HT1080 (cell line): ENCODE data around the gene RBM8A. TPM values are rescaled to one million over a fixed set of nuclear protein-coding genes. Genes with fewer than 3 reads are reported as not detected.

Experiments used
- DNase-seq: peaks from one replicate; pipeline ENCODE4 v3.0.0-alpha.2; 2015; ENCODE audit warnings: low read depth
- total RNA-seq: library from RNA; depleted of rRNA; stranded (reverse); fragments of >200 nt; shearing (Covaris generic); gene quantifications from 2 replicates; pipeline ENCODE4 v1.2.3, GENCODE V29; 2014

Gene RBM8A
- total RNA-seq, 1 experiment from 2014 or later = 174 TPM

DNA sequence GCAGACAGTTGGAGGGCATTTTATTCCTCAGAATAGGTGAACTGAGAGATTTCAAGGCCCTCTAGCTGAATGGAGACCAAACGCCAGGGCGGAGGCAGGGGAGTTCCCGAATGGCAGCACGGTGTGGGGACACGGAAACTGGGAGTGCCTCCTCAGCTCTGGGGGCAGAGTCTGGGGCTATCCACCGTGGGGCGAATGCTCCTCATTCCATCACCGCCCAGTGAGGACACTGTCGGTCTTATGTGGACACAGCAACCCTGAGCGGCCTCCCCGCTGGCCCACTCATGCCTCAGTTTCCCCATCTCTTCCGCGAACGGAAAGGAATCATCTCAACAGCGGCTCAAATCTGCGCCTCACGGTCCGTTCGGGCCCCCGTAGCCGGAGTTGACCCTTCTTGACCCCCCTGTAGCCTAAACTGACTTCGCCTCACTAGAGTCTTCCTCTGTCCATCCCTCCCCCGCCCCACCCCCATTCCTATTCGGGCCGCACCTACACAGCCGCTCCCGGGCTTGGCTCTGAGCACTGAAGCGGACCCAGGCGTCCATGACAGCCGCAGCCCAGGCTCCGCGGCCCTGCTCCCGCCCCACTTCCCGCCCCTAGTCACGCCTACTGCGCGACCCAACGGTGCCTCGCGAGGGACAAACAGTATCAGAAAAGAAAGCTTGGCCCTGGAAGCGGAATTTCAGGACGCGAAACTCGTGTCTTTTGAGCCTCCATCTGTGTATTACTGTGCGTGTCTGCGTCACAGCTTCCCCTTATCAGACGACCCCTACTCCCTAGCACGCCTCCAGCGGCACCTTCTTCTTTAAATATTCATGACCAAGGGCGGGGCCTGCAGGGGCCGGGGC lies 8.9 kb downstream of the RBM8A start, which contains the start of gene PEX11B:
Gene PEX11B (minus strand): TSS at position 574 of the 848 bp plus-strand sequence. CDS start 29 bp downstream, at position 545.
- peak; percentile 84 for DNase-seq

- DNase-seq = no peak
Observed at GRCh38 chr1:145917595-145917994, 9.7 kb downstream of the RBM8A start.

GRCh38 chr1:145916745-145917144 lies 10.5 kb downstream of the RBM8A start:
- peak; percentile 21 for DNase-seq

DNA sequence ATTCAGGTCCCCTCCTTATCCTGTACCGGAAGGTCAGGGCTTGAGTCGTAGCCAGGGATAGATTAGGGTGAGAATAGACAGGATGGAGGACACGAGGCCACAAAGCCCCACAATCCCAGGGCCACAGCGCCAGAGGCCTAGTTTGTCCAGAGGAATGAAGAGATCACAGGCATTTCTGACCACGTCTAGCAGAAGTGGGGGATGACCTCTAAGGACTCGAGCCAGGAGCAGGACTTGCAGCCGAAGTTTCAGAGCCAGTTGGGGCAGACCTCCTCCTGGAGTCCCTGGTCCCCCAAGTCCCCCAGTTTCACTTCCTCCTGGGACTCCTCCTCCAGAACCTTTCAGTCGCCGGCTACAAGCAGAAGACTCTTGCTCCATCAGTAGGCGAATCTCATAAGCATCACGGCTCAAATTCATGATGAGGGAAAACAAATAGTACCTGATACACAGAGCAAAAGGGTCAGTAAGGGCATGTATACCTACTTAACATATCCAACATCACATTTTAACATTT lies 15.1 kb downstream of the RBM8A start:
- DNase-seq = no peak

DNA sequence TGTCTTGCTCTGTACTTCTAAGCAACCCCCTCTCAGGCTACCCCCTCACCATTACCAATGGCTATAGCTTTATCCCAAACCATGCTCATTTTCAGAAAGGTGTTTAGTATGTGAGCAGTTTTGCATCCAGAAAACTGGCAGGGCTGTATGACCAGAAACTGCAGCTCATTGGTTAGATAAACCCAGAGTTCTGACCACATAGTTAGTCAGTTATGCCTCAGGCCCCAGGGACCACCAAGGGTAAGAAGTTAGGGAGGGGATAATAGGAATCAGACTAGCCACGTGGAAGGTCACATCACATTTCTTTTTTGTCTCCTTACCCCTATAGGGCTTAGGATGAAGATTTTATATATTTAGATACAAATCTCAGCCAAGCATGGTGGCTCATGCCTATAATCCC lies 18.6 kb downstream of the RBM8A start:
- no peak for DNase-seq

- no peak for DNase-seq
Observed at GRCh38 chr1:145906954-145907753, 20.1 kb downstream of the RBM8A start.

DNA sequence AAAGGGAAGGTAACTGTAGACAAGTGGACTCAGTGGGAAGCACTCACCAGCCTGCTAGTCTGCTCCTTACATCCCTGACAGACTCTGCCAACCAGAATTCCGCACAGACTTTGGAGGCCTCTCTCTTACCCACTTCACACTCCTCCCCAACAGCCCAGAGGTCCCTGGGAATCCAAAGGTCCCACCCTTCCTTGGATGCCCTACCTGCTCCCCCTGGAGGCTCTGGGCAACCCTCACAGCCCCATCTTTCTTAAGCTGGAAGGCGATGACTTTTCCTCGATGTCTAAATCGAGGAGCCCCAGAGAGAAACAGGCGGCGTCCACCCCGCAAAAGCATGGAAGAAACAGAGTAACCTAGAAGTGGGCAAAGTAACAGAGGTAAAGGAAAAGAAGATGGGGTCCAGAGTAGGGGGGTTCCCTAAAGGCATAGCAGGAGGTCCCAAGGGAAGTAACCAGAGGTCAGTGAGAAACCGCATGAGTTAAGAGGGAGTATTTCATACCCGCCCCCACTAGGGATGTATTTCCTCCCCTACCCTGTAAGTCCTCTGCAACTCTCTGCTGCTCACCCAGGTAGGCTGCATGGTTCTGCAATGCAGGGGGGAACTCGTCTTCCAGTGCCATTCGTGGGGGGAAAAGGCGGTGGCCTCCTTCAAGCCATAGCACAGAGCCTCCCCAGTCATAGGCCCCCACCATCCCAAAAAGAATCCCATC lies 25.8 kb downstream of the RBM8A start:
- DNase-seq = no peak

GRCh38 chr1:145898756-145899155 lies 28.5 kb downstream of the RBM8A start:
- DNase-seq = peak; percentile 18

- no peak for DNase-seq
Observed at GRCh38 chr1:145897969-145898368, 29.3 kb downstream of the RBM8A start.

DNA sequence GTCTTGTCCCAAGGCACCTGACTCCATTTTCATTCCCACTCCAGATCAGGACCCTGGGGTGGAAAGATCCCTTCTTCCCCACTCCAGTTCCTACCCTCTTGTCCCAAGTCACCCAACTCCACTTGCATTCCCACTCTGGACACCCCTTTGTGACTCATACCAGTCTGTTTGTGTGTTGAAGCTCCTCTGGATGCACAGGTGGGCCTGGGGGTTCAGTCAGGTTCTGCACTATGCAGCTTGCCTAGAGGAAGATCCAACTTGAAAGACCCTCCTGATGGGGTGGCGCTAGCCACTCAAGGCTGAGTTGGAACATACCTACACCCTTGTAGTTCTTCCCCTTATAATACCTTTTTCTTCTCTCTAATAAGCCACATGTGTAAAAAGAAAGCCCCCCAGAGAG lies 31.8 kb downstream of the RBM8A start:
- no peak for DNase-seq

GRCh38 chr1:145893306-145894055 lies 33.8 kb downstream of the RBM8A start:
- no peak for DNase-seq

DNA sequence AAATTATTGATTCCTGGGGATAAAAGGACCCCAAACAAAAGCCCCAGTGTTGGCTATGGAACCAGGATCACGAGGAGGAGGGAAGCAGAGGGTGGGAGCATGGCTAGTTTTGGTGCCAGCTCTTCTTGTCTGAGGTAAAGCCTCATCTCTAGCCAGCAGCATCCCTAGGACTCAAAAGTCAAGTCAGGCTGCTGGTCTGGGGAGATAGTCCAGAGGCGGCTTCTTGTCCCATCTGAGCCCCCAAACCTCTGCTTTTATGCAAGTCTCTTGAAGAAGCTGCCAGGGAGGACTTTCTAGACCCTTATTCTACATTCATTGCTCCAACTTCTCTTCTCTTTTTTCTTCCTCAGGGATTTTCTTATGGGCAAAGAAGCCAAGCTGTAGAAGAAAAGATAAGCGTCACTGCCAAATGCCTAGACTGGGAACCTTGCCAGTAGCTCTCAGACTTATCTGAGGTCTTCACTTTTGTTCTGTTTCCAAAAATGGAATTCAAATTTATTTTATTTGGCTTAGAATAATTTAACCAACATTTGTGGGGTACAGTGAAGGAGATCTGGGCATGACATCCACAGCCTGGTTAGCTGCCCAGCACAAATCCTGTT lies 34.7 kb downstream of the RBM8A start:
- DNase-seq = no peak

DNA sequence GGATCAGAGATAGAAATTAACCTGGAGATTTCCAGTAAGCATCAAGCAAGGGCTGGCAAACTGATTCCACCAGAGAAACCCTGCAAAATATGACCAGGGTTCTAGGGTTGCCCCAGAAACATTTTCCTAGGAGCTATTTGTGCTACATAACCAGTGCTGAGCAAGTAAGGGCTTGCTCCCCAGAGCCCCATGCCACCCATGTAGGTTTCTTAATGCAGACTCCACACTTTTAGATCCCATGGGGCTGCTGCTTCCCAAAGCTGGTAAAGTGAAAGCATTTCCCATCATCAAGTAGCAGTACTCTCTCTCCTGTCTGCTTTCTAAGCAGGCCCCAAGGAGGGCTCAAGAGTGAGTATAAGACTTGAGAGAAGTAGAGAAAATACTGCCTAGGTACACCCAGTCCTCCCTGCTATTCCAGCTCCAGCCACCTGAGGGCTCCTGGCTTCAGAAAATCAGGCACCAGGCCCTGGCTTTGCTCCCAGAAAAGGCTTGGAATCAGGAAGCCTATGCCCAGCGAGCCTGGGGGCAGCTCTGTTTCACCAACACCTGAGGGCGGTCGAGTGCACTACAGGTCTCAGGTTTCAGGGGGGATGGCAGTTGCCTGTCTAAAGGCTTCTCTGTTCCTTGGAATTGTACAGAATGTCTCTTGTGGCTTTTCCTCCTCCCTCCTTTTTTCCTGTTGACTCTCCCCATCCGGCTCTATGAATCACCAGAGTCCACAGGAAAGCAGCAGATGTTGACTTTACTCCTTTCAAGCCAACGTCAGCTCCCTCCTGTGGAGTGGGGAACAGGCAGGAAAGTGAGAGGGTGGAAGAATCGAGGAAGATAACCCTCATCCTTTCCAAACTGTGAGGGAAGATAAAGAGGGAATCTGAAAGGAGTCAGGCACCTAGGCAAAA lies 35.4 kb downstream of the RBM8A start:
- peak; percentile 100 for DNase-seq

DNA sequence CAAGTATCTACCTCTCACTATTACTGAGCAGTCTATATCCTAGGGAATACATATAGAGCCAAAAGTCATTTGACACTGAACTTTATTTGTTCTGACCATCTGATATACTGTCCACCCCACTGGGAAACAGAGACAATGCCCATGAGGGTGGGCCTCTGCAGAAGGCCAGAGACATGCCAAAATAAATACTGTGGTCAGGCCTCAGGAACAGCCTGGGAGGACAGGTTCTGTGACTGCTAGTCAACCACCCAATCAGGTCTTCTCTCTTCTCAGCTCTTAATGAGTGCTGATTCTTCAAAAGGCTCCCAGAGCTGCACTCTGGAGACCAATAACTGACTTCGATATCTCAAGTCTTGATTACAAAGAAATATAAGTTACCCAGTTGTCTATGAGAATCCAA lies 36.1 kb downstream of the RBM8A start:
- DNase-seq = peak; percentile 70

GRCh38 chr1:145889722-145890121 lies 37.6 kb downstream of the RBM8A start:
- no peak for DNase-seq

DNA sequence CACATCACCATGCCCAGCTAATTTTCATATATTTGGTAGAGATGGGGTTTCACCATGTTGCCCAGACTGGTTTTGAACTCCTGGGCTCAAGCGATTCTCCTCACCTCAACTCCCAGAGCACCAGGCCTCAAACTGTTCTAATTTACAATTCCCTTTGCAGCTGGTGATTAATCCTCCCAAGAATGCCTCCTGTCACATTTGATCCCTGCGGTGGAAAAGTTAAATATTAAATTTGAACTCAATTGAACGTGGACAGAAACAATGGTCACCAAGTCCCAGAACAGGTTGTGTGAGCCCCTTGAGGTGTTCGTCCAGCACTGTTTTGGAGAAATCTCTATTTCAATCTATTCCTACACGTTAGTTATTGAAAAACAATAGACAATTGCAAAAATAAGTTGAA lies 39.7 kb downstream of the RBM8A start:
- no peak for DNase-seq

DNA sequence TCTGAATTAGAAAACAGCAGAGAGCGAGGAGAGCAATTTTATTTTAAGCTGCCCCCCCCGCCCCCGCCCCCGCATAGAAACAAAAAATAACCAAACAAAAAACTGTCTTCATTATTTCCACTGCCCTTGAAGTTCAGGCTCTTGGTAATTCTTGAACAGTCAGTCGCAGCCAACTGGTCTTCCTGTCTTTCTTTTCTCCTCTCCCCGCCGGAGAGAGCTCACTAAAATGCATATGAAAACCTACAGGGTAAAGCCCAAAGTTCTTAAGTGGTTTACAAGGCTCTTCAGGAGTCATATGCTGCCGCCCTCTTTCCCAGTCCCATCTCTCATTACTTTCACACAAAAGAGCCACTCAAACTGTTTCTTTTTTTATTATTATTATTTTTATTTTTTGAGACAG lies 40.5 kb downstream of the RBM8A start:
- no peak for DNase-seq

DNA sequence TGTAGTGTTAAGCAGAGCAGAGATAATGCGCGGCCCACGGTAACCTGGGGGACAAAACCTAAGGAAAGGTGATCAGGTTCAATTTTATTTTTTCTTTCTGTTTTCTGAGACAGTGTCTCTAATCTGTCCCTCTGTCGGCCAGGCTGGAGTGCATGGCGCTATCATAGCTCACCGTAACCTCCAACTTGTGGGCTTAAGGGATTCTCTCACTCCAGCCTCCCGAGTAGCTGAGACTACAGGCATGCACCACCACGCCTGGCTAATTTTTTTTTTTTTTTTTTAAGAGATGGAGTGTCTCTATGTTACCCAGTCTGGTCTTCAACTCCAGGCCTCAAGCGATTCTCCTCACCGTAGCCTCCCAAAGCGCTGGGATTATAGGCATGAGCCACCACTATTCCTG lies 40.9 kb downstream of the RBM8A start:
- no peak for DNase-seq

- DNase-seq = peak; percentile 70
Observed at GRCh38 chr1:145885738-145886287, 41.5 kb downstream of the RBM8A start, which contains the start of gene ANKRD35. Gene ANKRD35 (minus strand): TSS chr1:145885866. CDS start chr1:145885758, 108 bp downstream.
